ENCODE measurements around the gene SEC16A.

SEC16A gene

DNA sequence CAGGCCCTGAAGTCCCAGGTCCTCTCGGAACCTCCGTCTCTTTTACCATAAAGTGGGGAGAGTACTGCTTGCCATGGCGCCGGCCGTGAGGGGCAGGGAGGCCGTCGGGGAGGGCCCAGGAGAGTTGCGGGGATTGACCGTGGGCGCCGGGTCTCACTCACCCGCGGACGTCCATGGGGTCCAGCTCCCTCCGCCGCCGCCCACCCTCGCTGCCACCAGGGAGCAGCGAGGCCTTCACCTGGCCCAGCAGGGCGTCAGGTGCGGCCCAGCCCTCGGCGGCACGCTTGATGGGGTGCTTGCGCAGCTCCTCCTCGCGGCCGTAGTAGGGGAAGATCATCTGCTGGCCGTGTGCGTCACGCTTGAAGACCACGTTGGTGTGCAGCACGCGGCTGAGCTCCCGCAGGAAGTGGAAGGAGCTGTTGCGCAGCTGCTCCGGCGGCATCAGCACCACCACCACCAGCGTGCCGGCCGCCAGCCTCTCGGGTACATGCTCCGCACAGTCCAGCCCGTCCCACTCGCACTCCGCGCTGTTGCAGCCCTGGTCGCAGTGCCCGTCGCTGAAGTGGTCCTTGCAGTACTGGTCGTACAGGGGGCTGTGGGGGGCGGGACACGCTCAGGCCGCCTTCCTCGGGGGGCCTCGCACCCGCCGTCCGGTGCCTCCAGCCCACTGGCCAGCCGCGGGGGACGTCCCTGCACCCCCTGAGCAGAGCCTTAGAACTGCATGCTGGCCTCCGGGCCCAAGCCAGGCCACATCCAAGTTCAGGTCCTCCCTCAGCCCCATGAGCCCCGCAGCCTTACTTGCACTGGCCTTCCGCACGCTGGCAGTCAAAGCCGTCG lies 21.9 kb upstream of the SEC16A start:
- DNase-seq: no peak

DNA sequence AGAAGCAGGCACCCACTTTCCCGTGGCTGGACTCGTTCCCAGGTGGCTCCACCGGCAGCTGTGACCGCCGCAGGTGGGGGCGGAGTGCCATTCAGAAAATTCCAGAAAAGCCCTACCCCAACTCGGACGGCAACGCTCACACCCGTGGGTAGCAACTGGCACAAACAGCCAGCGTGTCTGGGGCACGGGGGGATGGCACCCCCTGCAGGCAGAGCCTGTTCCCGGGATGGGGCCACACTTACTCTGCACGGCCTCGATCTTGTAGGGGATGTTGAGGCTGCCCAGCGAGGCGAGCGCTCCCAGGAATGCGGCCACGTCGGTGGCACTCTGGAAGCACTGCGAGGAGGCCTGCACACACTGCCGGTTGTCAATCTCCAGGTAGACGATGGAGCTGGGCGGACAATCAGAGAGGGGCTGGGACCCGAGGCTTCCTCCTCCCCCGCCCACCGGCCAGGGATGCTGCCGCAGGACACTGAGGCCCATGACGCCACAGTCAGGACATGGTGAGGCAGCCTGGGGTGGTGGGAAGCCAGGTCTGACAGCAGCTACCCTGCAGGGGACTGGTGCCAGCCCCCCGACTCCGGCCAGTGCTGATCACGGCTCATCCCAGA lies 20.2 kb upstream of the SEC16A start:
- DNase-seq: no peak

DNA sequence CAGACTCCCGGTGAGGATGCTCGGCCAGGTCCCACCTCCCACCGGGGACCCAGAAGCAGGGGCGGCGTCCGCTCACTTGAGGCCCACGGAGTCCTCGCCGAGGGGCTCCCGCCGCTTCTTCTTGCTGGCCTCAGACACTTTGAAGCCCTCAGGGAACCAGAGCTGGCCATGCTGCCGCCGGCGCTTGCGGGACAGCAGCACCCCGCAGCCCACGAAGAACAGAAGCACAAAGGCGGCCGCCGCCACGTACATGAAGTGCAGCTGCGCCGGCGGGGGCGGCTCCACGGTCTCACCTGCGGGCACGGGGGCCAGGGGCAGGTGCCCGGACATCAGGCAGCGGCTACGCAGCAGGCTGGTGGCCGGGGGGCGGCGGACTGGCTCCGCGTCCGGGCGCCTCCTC lies 19.4 kb upstream of the SEC16A start:
- DNase-seq: no peak

DNA sequence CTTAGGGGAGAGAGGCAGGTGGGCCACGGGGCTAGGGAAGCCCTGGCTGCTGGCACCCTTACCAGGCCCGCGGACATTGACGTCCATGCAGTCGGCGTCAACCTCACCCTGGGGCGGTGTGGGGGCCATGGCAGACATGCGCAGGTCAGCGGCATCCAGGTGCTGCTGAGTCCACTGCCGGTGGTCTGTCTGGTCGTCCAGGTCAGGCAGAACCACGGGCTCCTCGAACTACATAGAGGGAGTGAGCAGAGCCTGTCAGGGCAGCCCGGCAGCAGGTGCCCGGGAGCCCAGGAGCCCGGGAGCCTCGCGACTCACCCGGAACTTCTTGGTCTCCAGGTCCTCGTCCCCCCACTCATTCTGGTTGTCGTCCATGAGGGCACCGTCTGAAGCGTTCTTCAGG lies 18.8 kb upstream of the SEC16A start:
- no peak for DNase-seq

DNA sequence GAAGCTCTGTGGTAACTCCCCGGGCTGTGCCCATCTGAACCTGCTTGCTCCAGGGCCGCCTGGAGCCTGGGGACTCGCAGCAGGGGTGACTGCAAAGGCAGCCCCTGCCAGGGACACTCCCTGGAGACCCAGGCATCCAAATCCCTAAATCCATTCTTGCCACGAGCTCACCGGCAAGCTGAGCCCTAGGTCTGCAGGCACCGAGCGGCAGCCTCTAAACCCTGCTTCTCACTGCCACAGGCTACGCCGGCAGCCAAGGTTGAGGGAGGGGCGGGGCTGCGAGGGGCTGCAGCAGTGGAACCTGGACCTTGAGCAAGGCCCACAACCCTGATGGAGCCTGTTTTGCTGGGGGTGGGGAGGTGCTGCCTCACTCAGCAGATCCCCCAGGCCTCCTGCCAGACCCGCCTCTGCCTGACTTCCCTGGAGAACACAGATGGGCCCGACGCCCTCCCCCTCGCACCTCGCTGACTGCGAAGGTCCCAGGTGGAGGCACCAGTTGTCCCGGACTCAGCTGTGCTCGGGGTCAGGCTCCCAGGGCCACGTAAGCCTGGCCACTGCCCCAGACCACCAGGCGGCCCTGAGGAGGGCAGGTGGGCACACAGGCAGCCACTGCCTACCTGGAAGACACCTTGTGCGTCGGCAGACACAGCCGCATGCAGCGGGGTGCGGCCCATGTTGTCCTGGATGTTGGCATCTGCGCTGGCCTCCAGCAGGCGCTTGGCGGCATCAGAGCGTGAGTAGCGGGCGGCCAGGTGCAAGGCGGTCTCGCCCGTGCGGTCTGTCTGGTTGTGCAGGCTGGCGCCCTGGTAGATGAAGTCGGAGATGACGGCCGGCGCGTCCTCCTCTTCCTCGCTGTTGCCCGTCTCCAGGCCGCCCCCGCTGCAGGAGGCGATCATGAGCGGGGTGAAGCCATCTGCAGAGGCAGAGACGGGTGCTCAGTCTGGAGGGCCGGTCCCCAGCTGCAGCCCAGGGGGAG lies 17.4 kb upstream of the SEC16A start:
- DNase-seq: no peak

DNA sequence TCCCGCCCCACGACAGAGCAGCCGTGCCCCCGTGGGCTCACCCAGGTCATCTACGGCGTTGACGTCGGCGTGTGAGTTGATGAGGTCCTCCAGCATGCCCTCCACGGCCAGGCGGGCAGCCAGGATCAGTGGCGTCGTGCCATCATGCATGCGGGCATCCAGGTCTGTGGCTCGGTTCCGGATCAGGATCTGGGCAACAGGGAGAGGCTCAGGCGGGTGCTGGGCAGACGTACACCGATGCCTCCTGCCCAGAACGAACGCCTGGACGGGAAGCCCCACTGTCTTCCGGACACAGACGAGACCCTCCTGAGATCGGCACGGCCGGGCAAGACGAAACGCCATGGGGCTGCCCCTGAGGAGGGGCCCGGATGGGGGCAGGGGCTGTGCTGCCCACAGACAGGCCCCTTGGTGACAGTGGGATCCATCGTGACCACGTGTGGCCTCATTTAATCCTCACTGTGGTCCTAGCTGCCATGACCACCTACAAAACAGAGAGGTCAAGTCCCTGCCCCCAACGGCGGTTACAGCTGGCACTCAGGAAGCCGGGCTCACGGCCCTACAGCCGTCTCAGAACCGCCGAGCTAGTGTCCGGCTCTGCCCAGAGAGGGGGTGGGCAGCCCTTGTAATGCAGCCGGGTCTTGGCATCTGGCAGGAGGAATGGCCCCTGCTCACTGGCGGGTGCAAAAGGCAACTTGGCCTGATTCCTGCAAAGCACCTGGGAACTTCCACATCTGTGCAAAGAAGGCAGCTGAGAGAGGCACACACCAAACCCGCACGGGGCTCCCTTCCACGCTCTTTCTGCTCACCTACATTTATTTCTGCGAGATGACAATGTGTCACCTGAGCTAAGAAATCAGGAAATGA lies 16.5 kb upstream of the SEC16A start:
- DNase-seq: no peak

DNA sequence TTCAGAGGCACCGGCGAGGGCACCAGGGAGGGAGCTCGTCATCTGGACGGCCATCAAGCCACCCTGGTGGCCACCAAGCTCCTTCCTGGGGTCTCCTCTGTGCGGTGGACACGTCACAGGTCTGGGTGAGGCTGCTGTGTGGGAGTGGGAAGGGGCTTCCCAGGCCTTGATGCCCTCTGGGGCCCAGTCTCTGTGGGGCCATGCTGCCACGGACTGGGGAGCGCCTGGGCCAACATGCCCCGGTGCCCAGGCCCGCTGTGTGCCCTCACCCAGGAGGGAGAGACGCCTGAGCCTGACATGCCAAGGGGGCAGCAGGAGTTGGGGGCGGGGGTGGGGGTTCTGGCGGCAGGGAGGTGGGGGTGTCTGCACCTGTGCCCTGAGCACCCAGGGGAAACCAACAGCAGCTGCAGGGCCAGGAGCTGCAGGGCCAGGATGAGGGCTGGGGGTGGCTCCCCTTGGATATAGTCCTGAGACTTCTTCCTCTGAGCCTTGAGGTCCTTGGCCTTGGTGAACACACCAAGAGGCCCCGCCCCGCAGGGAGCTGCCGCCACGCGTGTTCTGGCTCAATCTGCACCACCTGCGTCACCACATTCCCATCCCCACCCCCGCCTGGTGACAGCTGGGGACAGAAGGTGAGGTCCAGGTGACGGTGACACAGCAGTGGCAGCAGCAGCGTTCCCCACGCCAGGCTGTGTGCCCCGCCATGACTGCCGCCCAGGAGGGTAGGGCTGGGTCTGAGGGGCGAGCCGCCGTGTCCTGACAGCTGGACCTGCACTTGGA lies 15.3 kb upstream of the SEC16A start:
- no peak for DNase-seq

DNA sequence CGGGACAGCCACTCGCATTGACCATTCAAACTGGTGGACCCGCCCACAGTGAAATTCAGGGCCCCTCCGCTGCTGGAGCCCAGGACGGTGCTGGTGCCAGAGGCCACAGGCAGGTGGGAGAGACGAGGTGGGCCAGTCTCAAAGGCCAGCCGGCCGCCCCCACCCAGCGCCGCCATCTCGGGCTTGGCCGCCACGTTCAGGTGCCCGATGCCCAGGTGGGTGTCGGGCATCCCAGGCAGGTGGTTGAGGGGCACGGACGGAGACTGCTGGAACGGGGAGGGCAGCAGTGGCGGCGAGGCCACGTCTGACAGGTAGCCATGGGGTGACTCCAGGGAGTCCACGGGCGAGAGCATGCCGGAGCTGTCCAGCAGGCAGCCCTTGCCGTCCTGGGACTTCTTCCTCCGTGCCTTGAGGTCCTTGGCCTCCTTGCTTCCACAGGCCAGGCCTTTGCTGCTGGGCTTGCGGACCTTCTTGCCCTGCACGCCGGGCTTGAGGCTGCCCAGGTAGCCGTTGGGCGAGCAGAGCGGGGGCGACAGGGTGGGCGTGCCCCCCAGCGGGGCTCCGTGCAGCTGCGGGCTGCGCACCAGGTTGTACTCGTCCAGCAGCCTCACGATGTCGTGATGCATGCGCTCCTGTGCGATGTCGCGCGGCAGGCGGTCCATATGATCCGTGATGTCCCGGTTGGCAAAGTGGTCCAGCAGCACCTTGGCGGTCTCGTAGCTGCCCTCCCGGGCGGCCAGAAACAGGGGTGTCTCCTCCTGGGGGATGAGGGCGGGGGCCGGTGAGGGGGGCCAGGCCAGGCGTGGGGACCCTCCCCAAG lies 14.2 kb upstream of the SEC16A start:
- no peak for DNase-seq

DNA sequence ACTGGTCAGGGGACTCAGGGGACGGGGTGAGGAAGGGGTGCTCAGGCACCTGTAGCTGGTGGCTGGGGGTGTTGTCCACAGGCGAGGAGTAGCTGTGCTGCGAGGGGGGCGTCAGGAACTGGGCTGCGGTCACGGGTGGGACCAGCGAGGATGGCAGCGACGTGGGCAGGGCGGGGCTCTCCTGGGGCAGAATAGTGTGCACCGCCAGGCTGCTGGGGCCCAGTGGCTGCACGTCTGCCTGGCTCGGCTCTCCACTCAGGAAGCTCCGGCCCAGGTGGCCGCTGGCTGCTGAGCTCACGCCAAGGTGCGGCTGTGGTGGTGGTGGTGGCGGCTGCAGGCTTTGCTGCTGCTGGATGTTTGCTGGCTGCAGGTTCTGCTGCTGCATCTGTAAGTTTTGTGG lies 13.3 kb upstream of the SEC16A start:
- DNase-seq: no peak

DNA sequence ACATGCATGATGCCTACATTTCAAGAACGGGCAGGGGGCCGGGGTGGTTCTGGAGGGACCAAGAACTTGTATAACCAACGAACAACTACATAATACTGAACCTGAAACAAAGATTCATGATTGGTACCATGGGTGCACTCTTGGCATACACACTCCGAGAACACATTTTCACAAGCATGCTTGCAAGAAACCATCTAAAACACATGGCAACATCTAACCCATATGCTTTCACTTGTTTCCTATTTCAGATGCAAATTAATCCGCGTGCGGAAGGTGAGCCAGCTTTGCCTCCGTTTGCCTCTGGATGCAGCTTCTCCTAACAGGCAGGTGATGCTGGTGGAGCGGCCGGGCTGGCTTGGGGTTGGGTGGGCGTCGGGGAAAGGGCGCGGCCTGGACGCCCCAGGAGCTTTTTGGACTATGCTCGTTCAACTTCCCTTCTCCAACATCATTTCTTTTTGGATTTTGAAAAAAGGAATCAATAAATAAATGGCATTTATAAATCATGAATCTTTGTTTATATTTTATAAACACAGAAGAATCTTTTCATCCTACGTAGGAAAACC lies 12.5 kb upstream of the SEC16A start:
- no peak for DNase-seq

DNA sequence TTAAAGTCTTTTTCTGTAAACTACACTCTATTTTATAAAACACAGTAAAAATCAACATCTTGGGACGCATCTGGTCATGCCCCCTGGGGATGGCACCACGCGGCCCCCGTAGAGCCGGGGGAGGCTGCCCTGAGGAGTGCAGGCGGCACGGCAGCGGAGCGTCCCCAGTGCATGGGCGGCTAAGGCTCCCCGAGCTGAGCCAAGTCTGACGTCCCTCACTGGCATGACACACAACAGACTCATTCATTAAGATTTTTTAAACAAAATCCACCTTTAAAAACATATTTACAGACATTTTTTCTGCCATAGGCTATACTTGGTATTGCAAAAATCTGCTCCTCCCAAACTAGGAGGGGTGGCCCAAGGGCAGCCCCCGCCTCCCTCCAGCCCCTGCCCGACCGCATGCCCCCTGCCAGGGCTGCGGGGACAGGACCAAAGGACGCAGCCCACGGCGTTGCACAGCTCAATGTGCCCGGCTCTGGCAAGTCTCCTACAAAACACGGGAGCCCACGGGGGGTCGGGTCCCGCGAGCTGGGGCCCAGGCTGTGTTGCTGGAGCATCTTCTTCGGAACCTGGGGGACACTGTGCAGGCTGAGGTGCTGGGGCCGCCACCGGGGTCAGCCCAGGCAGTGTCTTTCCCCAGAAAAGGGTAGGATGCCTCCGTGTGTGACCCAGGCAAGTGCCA lies 11.8 kb upstream of the SEC16A start:
- no peak for DNase-seq

DNA sequence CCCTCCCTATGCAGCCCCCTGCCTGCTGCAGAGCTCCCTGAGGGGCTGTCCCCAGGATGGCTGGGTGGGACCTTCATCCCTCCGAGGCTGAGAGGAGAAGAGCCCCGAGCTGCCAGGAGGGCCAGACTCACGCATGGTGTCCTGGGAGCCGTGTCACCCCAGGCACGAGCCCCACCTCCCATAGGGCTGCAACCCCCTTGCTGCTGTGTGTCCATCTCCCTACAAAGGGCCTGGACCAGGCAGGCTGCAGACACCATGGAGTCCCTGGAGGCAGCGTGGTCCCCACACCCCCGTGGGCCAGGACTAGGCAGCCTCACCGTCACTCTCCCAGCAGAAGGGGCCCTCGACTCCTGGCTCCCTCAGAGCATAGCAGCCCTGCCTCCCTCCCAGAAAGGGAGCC lies 11.2 kb upstream of the SEC16A start:
- no peak for DNase-seq

DNA sequence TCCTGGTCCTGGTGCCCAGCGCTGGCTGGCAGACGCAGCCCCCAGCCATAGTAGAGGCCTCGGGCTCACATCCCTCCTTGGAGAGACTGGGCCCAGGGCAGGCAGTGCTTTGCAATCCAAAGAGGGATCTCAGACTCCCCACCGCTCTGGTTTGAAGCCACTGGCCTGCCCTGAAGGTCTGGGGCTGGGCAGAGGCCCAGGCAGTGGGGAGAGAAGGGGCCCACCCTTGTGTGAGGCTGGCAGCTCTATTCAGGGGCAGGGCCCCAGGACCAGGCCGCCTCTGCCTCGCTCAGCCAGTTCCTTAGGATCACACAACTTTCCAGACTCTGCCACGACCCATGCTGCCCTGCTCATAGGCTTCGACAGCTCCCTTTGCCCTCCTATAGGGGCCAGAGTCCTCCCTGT lies 10.7 kb upstream of the SEC16A start:
- no peak for DNase-seq

DNA sequence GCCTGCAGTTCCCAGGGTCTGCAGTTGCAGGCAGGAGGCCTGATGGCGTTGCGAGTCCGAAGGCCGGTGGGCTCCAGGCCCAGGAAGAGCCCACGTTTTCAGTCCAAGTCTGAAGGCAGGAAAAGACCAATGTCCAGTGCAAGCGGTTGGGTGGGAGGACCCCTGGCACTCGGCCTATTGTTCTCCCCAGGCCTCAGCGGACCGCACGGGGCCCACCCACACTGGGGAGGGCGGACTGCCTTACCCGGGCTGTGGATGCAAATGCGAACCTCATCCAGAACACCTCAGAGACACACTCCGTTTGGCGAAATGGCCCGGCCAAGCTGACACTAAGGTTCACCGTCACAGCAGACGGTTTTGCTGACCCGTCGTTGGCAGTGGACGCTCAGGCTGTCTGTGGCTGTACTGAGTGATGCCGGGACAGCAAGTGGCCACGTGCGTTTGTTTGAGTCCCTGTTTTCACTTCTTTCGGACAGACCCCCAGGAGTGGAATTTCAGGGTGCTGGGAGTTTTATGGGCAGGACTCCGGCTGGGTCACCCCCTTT lies 10.2 kb upstream of the SEC16A start:
- DNase-seq: no peak

DNA sequence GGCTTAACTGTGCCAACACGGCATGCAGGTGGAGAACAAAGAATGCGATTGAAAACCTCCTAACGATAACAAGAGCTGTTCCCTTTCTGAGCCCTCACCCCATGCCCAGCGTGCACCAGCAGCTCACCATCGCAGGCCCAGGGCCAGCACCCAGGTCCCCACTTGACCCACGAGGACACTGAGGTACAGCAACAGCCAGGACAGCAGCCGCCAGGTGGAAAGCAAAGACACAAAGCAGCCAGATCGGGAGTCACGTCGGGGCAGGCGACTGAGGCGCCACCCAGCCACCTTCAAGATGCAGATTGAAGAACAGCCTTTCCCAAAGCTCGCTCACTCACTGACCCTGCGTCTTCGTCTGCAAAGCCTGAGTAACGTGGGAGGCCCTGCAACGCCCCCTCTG lies 6.9 kb upstream of the SEC16A start:
- DNase-seq: no peak

DNA sequence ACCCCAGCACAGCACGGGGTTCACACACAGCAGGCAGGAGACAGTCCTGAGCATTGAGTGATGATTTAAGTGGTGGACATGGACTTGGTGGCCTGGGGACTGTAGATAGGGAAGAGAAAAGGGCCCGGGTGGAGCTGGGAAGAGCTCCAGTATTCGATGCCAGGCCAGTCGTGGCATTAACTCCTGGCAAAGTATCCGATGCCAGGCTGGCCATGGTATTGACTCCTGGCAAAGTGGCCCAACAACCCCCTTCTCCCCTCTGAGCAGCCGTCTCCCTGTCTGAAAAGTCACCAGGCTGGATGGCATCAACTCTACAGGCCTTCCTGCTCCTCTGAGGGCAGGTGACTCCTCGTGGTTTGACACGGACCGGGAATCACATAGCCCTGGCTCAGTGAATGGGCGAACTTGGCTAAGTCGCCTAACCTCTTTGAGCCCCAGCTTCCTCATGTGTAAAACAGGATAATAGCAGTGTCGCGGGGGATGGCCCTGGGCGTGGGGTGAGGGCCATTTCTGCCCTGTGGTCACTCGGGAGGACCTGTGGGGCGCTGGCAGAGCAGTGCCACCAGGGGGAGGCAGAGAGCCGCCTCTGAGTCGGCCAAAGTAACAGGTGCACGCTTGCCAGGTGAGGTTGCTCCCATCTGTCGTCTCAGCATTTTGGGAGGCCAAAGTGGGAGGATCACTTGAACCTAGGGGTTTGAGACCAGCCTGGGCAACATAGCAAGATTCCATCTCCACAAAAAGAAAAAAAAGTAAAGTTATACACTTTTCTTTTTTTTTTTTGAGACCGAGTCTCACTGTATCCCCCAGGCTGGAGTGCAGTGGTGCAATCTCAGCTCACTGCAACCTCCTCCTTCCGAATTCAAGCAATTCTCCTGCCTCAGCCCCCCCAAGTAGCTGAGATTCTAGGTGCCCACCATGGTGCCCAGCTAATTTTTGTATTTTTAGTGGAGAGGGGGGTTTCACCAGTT lies 5.7 kb upstream of the SEC16A start:
- DNase-seq: peak; percentile 18

DNA sequence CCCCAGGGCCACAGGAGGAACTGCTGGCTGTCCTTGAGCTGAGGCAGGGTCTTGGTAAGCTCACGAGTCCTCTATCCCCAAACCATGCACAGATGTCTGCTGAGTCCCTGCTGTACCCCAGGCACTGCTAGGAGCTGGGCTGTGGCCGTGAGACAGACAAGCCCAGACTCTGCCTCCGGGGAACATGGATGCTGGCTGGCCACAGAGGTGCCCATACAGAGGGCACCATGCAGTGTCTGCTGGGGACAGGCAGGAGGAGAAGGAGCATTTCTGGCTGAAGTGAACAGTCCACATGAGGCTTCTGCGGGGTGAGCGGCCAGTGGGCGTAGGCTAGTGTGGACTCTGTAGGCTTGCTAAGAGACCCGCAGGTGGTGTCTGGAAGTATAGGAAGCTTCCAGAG lies 4.8 kb upstream of the SEC16A start:
- no peak for DNase-seq
